Esophagus squamous epithelium (tissue), 5 donors: ENCODE measurements around the gene CCL15. TPM values are rescaled to one million over a fixed set of nuclear protein-coding genes. Genes with fewer than 3 reads are reported as not detected.

Experiments
- DNase-seq: peaks from one replicate; lab custom pipeline; 2025; lab: John Stamatoyannopoulos, UW
- H3K27ac ChIP-seq, 4 donors: fragments of 200-600 bp; sonication (generic); one replicate each; pipeline ENCODE4 v1.5.1; 2016 to 2019; ENCODE audit warnings: mild to moderate bottlenecking in 1 of 4
- H3K27me3 ChIP-seq, 4 donors: fragments of 200-600 bp; sonication (generic); 1 replicate in 3 of 4; 2 replicates in 1 of 4; pipeline versions ENCODE4 v1.5.1 to v1.6.0; 2017 to 2021; ENCODE audit warnings: antibody characterized with exemption in 1 of 4
- H3K36me3 ChIP-seq, 3 donors: fragments of 200-600 bp; sonication (generic); one replicate each; pipeline ENCODE4 v1.5.1; 2016 to 2019
- H3K4me1 ChIP-seq, 3 donors: fragments of 200-600 bp; sonication (generic); one replicate each; pipeline ENCODE4 v1.5.1; 2017 to 2019
- H3K4me3 ChIP-seq, 4 donors: fragments of 200-600 bp; sonication (generic); 1 replicate in 3 of 4; 2 replicates in 1 of 4; pipeline ENCODE4 v1.5.1; 2016 to 2019; ENCODE audit warnings: mild to moderate bottlenecking in 2 of 4, moderate library complexity in 1 of 4
- H3K9me3 ChIP-seq, 3 donors: fragments of 200-600 bp; sonication (generic); one replicate each; pipeline ENCODE4 v1.5.1; 2016 to 2019
- POLR2A ChIP-seq, 4 donors: fragments of 450-650 bp; IDR thresholded peaks; one replicate each; pipeline ENCODE4 v1.6.1; 2017; ENCODE audit warnings: antibody characterized with exemption in 4 of 4, mild to moderate bottlenecking in 4 of 4, moderate library complexity in 3 of 4
- WGBS, 2 donors: methylation state at CpG; one replicate each; pipeline ENCODE4 v1.1.5; 2018; 5-methylcytosine and 5-hydroxymethylcytosine counted together
- intact Hi-C: fragments of 100-400 bp; cut with DNase I; formaldehyde crosslinking; loops from one replicate; pipeline ENCODE4 v1.15.0; 2022
- total RNA-seq, 4 donors: library from RNA; depleted of rRNA; stranded (reverse); fragments of >200 nt; gene quantifications; one replicate each; pipeline ENCODE4 v1.1.0, GENCODE V29; 2016
- TF ChIP-seq, protein P1 (sequence below), 6 experiments: fragments of 450-650 bp in 4 of 6; fragments of 200-600 bp in 2 of 6; sonication (generic) in 2 of 6; IDR thresholded peaks; one replicate each; pipeline ENCODE4 v1.5.1; 2016 to 2019; ENCODE audit warnings: antibody characterized with exemption in 6 of 6, mild to moderate bottlenecking in 4 of 6, moderate library complexity in 4 of 6
- donor health status: DM: yes; HTN: yes; CAD: no.

The CCL15 gene
- total RNA-seq, 4 donors from 2014 or later: not detected

DNA sequence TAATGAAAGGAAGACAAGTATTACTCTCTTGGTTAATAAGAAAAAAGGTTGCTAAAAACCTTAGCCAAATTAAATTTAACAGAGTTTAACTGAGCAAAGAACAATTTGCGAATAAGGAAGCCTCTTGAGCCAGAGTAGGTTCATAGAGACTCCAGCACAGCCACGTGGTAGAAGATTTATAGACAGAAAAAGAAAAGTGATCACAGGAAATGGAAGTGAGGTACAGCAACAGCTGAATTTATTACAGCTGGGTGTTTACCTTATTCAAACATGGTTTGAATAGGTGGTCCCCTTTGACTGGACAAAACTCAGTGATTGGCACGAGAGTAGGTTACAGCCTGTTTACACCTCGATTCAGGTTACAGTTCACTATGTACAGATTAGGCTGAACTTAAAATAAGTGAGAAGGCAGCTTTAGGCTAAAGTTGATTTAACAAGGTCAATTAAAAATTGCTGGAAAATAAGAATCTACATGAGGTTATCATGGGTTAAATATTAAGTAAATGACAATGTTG is 3.3 kb upstream of the CCL15 start:
- no peaks in the 10 kb centered on the region for H3K36me3 ChIP-seq
- intact Hi-C loops: no loop called here
- DNase-seq: no peak
- no peaks in the 10 kb centered on the region for H3K9me3 ChIP-seq
- peaks cover 0 to 5% (median 0%) of the 10 kb centered on the region in 4 donors for H3K27me3 ChIP-seq
- H3K4me3 ChIP-seq: no peak overlapping the region
- WGBS, 2 donors: 39 to 46% methylated on average over 4 of the region's 4 CpGs
- no peak overlapping the region for H3K27ac ChIP-seq
- TF ChIP-seq, protein P1, sequence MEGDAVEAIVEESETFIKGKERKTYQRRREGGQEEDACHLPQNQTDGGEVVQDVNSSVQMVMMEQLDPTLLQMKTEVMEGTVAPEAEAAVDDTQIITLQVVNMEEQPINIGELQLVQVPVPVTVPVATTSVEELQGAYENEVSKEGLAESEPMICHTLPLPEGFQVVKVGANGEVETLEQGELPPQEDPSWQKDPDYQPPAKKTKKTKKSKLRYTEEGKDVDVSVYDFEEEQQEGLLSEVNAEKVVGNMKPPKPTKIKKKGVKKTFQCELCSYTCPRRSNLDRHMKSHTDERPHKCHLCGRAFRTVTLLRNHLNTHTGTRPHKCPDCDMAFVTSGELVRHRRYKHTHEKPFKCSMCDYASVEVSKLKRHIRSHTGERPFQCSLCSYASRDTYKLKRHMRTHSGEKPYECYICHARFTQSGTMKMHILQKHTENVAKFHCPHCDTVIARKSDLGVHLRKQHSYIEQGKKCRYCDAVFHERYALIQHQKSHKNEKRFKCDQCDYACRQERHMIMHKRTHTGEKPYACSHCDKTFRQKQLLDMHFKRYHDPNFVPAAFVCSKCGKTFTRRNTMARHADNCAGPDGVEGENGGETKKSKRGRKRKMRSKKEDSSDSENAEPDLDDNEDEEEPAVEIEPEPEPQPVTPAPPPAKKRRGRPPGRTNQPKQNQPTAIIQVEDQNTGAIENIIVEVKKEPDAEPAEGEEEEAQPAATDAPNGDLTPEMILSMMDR (IDR thresholded peaks at IDR 0.05): no peak
- no peaks in the 10 kb centered on the region for H3K4me1 ChIP-seq

DNA sequence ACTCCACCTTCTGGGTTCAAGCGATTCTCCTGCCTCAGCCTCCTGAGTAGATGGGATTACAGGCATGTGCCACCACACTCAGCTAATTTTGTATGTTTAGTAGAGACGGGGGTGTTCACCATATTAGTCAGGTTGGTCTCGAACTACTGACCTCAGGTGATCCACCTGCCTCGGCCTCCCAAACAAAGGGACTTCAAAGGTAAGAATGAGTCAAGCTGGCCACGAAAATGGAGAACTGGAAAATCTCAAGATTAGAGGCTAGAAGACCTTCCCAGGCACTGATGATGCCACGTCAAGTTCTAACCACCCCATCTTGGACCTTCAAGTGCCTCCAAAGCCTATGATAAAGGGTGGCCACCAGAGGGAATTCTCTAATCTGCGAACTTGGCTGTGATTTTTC is 1.3 kb upstream of the CCL15 start:
- 71 to 81% methylated on average over 4 to 5 of the region's 7 CpGs for WGBS, 2 donors
- Histone ChIP-seq H3K4me3 (no peak overlapping the region), H3K27ac (no peak overlapping the region), H3K27me3 (peaks cover 0 to 15% (median 0%) of the 10 kb centered on the region in 4 donors), H3K9me3 (no peaks in the 10 kb centered on the region), H3K4me1 (no peaks in the 10 kb centered on the region), H3K36me3 (no peaks in the 10 kb centered on the region)
- no peak for TF ChIP-seq POLR2A (IDR thresholded peaks at IDR 0.05)
- TF ChIP-seq, protein P1 (IDR thresholded peaks at IDR 0.05): no peak
- intact Hi-C loops: no loop called here
- DNase-seq: no peak

DNA sequence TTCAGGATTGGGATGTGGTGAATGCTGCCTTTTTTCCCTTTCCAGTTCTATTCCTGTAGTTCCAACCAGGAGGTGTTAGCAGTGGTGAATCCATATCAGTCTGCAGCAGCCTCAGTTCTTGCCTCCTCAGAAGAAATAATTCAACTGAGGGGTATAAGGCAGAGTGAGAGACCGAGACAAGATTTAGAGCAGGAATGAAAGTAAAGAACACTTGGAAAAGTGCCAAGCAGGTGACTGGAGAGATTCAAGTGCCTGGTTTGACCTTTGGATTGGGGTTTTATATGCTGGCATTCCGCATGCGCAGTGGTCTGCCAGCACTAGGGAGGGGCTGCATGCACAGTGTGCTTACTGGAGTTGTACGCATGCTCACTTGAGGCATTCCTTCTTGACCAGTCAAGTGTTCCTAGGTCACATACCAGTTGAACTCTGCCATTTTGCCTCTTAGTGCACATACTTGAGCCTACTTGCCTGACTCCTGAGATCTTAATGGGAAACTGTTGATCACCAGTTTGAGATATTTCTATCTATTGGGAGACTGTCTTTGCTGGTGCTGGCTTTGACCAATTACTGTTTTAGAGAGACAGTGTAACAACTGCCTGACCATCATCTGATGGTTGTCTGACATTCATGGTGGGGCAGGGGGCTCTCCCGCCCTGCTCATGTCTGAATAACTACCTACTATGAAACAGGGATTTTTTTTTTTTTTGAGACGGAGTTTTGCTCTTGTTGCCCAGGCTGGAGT is 680 bp upstream of the CCL15 start:
- Histone ChIP-seq H3K36me3 (no peaks in the 10 kb centered on the region), H3K27ac (no peak overlapping the region), H3K27me3 (peaks cover 0 to 15% (median 0%) of the 10 kb centered on the region in 4 donors), H3K9me3 (no peaks in the 10 kb centered on the region), H3K4me1 (no peaks in the 10 kb centered on the region), H3K4me3 (no peak overlapping the region)
- TF ChIP-seq, protein P1 (IDR thresholded peaks at IDR 0.05): no peak
- no peak for TF ChIP-seq POLR2A (IDR thresholded peaks at IDR 0.05)
- DNase-seq: no peak
- intact Hi-C loops: no loop called here
- 70 to 77% methylated on average over 6 of the region's 6 CpGs for WGBS, 2 donors

DNA sequence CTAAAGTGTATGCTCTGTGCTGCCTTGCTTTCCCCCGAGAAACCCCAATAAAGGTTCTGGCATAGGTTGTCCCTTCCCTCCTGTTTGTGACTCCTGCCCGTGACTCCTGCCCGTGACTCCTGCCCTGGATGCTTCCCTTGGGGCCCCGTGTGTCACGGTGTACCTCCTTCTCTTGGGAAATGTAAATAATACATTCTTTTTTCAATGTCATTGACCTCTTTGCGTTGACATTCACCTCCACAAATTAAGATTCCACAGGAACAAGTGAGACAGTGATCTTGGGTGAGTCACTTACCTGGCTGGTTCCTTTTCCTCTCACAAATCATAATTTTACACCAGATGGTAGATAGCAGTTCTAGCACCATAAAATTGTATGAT is 632 bp downstream of the CCL15 start:
- Histone ChIP-seq H3K27ac (no peak overlapping the region), H3K9me3 (no peaks in the 10 kb centered on the region), H3K27me3 (peaks cover 0 to 15% (median 0%) of the 10 kb centered on the region in 4 donors), H3K4me3 (no peak overlapping the region), H3K4me1 (no peaks in the 10 kb centered on the region), H3K36me3 (no peaks in the 10 kb centered on the region)
- 45 to 60% methylated on average over 6 of the region's 6 CpGs for WGBS, 2 donors
- intact Hi-C loops: no loop called here
- TF ChIP-seq, protein P1 (IDR thresholded peaks at IDR 0.05): no peak
- no peak for TF ChIP-seq POLR2A (IDR thresholded peaks at IDR 0.05)
- no peak for DNase-seq

DNA sequence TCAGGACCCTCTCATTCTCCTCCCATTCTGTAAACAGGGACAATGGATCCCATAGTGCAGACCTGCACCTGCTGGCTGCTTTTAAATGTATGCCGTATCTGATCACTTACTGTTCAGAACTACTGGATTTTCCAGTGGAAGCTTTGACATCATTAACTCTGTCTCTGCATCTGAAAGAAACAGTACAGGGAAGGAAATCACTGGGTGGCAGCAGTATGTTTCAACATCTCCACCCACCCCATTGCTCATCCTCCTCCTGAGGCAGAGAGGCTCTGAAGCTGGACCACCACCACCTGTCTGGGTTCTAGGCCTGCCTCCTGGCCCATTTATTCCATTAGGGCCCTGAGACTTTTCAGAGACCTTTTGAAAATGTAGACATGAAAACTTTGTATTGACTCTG is 2.6 kb downstream of the CCL15 start:
- Histone ChIP-seq H3K36me3 (no peaks in the 10 kb centered on the region), H3K4me3 (no peak overlapping the region), H3K27ac (no peak overlapping the region), H3K9me3 (no peaks in the 10 kb centered on the region), H3K27me3 (peaks cover 0 to 13% (median 0%) of the 10 kb centered on the region in 4 donors), H3K4me1 (no peaks in the 10 kb centered on the region)
- intact Hi-C loops: no loop called here
- 78 to 81% methylated on average over 1 of the region's 1 CpG for WGBS, 2 donors
- TF ChIP-seq, protein P1 (IDR thresholded peaks at IDR 0.05): no peak
- TF ChIP-seq POLR2A (IDR thresholded peaks at IDR 0.05): no peak
- no peak for DNase-seq
